UCSD-AML1 (cell line): Measurements from ENCODE around the gene ZSWIM5.
"Not testable (repeated sequence)": the region's sequence is repeated elsewhere in the genome, so short reads cannot be mapped to it uniquely, and the experiment has no call there.

Experiments
- DNase-seq: peaks from one replicate; lab custom pipeline; 2025; ENCODE audit not compliant: unreplicated experiment; lab: John Stamatoyannopoulos, UW

ZSWIM5 gene

GRCh38 chr1:45008076-45008475 is 198.3 kb downstream of the ZSWIM5 start:
- DNase-seq: no peak

DNA sequence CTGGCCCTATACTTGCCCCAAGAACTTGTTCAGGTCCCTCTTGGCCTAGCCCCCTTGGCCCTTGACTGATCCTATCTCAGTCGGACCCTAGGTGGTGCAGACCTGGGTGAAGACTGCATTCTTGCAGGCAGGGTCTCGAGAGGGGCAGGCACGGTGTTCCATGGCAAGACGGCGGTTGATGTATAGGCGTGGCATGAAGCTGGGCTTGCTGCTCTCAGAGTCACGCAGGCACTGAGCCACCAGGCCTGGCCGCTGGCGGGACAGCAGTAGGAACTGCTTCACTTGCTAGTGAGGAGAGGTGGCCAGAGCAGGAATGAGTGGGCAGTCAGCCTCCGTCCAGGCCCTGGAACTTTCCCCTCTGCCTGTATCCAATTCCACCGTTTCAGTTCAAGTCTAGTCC is 199.1 kb downstream of the ZSWIM5 start:
- no peak for DNase-seq

DNA sequence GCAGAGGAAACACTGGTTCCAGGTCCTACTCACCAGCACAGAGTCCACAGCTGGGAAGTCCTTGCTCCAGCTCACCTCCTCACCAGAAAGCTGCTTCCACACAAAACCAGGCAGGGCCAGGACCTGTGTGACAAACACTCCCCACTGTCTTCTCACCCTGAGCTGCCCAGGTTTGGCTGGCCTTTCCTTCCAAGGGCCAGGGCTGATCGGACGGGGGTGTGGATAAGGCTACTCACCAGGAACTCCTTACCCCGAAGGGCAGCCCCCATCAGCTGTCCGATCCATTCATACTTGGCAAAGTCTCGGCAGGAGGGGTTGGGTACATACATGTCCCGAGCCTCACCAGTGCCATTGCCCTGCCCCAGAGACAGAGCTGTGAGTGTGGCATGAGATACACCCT is 200.6 kb downstream of the ZSWIM5 start:
- DNase-seq: no peak

DNA sequence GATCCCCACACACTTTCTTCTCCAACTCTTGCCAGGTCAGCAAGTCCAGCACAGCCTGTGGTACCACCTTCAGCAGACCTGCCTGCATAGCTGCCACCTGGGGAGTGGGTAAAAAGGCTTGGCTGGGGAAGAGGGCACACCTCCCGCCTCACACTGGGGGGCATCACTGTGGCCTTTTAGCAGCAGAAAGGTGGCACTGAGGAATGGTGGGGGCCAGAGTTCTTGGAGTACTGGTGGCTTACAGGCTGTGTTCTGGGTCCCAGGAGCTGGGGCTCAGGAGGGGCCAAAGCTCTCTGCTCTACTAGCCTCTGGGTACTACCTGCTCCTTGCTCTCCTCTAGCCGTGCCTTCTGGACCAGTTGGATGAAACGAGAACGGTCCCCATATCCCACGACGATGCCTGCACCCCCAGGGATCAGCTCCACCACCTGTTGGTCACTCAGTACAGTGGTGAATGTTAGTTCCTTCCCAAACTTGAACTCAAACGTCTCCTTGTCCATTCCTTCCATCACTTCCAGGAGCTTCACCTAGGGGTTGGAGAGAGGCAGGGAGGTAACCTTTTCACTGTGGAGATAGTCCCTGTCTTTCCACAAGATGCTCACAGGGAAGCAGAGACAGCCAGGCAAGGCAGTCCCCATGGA is 202.0 kb downstream of the ZSWIM5 start:
- no peak for DNase-seq

- no peak for DNase-seq
Measured at GRCh38 chr1:45003741-45004140, 202.7 kb downstream of the ZSWIM5 start.

- DNase-seq: no peak
Measured at GRCh38 chr1:45002650-45003645, 203.5 kb downstream of the ZSWIM5 start.

DNA sequence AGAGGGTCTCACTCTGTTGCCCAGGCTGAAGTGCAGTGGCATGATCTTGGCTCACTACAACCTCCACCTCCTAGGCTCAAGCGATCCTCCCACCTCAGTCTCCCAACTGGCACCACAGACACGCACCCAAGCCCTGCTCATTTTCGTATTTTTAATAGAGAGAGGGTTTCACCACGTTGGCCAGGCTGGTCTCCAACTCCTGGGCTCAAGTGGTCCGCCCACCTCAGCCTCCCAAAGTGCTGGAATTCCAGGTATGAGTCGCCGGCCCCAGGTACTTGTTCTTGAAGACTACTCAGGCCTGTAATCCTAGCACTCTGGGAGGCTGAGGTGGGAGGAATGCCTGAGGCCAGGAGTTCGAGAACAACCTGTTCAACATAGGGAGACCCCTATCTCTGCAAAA is 204.8 kb downstream of the ZSWIM5 start:
- not testable (repeated sequence) for DNase-seq

DNA sequence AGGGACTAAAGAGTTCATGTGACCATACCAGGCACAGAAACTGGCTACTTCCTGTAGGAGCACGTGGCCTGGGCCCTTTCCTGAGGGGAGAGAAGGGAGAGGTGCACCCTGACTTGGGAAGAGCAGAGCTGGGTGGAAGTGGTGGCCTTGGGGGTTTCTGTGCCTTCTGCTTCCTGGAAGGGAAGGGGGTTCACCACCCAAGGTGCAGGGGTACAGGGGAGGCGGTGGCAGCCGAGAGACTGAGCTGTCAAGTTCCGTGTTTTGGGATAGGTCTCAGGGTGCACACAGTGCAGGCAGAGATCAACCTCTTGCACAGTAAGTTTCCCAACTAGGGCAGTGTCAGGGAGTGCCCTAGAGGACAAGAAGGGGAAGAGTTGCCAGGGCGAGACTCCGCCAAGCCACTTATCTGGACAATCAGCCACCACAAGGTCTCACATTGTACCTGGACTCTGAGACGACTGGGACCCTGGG is 205.4 kb downstream of the ZSWIM5 start:
- DNase-seq: no peak

GRCh38 chr1:44999232-44999631 is 207.2 kb downstream of the ZSWIM5 start:
- no peak for DNase-seq

DNA sequence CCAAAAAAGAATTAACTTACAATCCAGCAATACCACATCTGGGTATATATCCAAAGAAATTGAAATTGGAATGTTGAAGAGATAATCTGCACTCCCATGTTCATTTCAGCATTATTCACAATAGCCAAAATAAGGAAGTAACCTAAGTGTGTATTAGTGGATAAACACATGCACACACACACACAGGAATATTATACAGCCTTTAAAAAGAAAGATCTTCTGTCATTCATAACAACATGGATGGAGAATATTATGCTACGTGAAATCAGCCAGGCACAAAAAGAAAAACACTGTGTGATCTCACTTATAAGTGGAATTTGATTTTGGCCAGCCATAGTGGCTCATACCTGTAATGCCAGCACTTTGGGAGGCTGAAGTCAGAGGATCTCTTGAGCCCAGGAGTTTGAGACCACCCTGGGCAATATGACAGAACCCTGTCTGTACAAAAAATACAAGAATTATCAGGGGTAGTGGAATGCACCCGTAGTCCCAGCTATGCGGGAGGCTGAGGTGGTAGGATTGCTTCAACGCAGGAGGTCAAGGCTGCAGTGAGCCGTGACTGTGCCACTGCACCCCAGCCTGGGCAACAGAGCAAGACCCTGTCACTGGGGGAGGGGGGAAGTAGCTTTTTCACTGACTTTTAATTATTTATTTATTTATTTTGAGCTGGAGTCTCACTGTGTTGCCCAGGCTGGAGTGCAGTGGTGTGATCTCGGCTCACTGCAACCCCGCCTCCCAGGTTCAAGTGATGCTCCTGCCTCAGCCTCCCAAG is 210.8 kb downstream of the ZSWIM5 start:
- DNase-seq: no peak

DNA sequence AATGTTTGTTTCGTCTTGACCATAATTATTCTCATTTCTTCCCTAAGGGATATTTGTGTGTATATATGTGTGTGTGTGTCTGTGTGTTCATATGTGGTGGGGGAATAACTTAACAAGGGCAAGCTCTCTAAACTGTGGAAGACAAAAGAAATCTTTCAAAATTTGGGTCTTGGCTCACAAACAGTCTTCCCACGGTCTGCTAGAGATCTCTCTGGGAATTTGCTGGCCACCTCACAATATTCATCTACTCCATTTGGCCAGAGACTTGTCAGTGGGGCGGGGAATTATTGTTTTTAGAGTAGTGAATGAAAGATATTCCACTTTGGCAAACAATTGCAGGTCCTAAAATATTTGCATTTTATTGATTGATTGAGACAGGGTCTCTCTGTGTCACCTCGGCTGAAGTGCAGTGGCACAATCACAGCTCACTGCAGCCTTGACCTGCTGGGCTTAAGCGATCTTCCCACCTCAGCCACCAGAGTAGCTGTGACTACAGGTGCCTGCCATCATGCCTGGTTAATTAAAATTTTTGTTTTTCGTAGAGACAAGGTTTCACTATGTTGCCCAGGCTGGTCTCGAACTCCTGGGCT is 212.0 kb downstream of the ZSWIM5 start:
- no peak for DNase-seq

GRCh38 chr1:44988531-44989156 is 217.8 kb downstream of the ZSWIM5 start:
- DNase-seq: no peak

DNA sequence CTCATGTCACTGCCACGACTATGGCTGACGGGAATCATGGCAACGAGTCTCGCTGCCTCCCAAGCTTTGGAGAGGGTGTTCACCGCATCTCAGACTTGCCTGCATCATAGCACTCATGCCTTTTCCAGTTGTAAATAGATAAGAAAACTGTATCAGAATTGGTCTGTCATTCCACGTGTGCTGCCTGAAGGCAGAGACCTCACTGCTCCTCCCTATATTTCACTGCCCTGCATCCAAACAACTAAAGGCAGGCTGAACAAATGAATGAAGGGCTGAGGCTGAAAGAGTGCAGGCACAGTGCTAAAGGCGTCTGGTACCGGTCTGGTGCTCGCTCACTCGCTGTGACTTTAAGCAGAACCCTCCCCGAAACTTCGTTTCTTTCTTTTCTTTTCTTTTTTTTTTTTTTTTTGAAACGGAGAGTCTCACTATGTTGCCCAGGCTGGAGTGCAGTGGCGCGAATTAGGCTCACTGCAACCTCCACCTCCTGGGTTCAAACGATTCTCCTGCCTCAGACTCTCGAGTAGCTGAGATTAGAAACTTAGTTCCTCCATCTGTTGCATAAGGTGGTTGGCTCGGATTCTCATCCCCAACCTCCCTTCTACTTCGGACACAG is 220.6 kb downstream of the ZSWIM5 start:
- DNase-seq: no peak

DNA sequence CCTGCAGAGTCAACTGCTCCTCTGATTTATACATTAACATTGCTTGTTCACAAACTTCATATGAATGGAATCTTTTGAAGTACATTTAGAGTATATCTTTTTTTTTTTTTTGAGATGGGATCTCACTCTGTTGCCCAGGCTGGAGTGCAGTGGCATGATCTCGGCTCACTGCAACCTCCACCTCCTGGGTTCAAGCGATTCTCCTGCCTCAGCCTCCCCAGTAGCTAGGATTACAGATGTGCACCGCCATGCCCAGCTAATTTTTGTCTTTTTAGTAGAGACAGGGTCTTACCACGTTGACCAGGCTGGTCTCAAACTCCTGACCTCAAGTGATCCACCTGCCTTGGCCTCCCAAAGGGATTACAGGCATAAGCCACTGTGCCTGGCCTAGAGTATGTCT is 229.0 kb downstream of the ZSWIM5 start:
- DNase-seq: not testable (repeated sequence)

GRCh38 chr1:44976252-44976651 is 230.2 kb downstream of the ZSWIM5 start:
- DNase-seq: no peak

DNA sequence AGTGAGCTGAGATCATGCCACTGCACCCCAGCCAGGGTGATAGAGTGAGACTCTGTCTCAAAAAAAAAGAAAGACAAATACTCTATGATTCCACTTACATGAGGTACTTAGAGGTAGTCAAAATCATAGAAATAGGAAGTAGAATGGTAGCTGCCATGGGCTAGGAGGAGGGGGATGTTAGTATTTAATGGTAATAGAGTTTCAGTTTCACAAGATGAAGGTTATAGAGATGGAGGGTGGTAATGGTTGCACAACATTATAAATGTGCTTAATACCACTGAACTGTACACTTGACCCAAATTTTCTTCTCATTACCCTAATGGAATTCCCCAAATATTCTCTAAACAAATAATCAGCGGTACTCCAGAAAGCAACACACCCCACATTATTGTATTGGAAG is 232.8 kb downstream of the ZSWIM5 start:
- no peak for DNase-seq

- no peak for DNase-seq
Measured at GRCh38 chr1:44970317-44970716, 236.1 kb downstream of the ZSWIM5 start.
